Astrocyte of the spinal cord (primary cell): ENCODE results near the gene TMEM222.
A peak's percentile ranks its signal among the peaks of the same experiment; 100 is the strongest.

Experiments used
- DNase-seq: peaks from one replicate; pipeline ENCODE4 v3.0.0; 2011; ENCODE audit warnings: low read depth, low spot score
- H3K4me3 ChIP-seq: 2 replicates; pipeline ENCODE4 v1.5.1; 2011; ENCODE audit warnings: low read depth, mild to moderate bottlenecking, low read length, moderate library complexity
- CTCF ChIP-seq: IDR thresholded peaks from 2 replicates; pipeline ENCODE4 v1.5.1; 2012; ENCODE audit warnings: low read depth, mild to moderate bottlenecking, low read length, inconsistent platforms
- in situ Hi-C: cut with HindIII; loops from 2 replicates; pipeline ENCODE4 v1.10.0; 2017; ENCODE audit warnings: low sequenced_read_pairs

The TMEM222 gene

GRCh38 chr1:27290581-27290980 lies 31.4 kb upstream of the TMEM222 start:
- H3K4me3 ChIP-seq, result no peak overlapping the region
- no peak for DNase-seq
- TF ChIP-seq CTCF, result no peak
- in situ Hi-C loops, result no loop called here

GRCh38 chr1:27292106-27292505 lies 29.9 kb upstream of the TMEM222 start:
- no peak overlapping the region for H3K4me3 ChIP-seq
- in situ Hi-C loops, result no loop called here
- TF ChIP-seq CTCF, result no peak
- no peak for DNase-seq

GRCh38 chr1:27293915-27294314 lies 28.0 kb upstream of the TMEM222 start:
- H3K4me3 ChIP-seq, result no peak overlapping the region
- no peak for DNase-seq
- in situ Hi-C loops, result no loop called here
- TF ChIP-seq CTCF, result no peak

GRCh38 chr1:27296773-27297291 lies 25.1 kb upstream of the TMEM222 start:
- in situ Hi-C loops, result no loop called here
- DNase-seq, result peak; percentile 59
- TF ChIP-seq CTCF, result peak; percentile 79
- H3K4me3 ChIP-seq, result no peak overlapping the region

GRCh38 chr1:27297903-27298302 lies 24.1 kb upstream of the TMEM222 start:
- H3K4me3 ChIP-seq, result no peak overlapping the region
- in situ Hi-C loops, result no loop called here
- DNase-seq, result no peak
- TF ChIP-seq CTCF, result no peak

GRCh38 chr1:27298632-27299384 lies 23.2 kb upstream of the TMEM222 start:
- no peak for TF ChIP-seq CTCF
- H3K4me3 ChIP-seq, result no peak overlapping the region
- in situ Hi-C loops, result no loop called here
- DNase-seq, result no peak
